Kidney (tissue), 14 donors: ENCODE data around the gene MARCKS. TPM values are rescaled to one million over a fixed set of nuclear protein-coding genes. Genes with fewer than 3 reads are reported as not detected.
A peak's percentile ranks its signal among the peaks of the same experiment; 100 is the strongest.

Experiments used
- DNase-seq, 5 donors: peaks; one replicate each; pipeline ENCODE4 v3.0.0-alpha.2; 2013 to 2020
- FAIRE-seq: peaks from 2 replicates; lab custom pipeline; 2012; peaks lifted over from hg19 to GRCh38; lab: Jason Lieb, UNC
- H3K27ac ChIP-seq, 2 donors: one replicate each; pipeline ENCODE4 v1.7.0; 2013; ENCODE audit warnings: low read depth in 2 of 2, low read length in 2 of 2, inconsistent platforms in 1 of 2
- H3K27me3 ChIP-seq: one replicate; pipeline ENCODE4 v1.7.1; 2013; ENCODE audit warnings: low read length, inconsistent platforms; ENCODE audit not compliant: control insufficient read depth, insufficient read depth
- H3K36me3 ChIP-seq, 3 donors: one replicate each; pipeline versions ENCODE4 v1.7.0 to v1.7.1; 2013; ENCODE audit warnings: low read length in 3 of 3, control low read depth in 1 of 3, inconsistent platforms in 1 of 3; ENCODE audit not compliant: insufficient read depth in 3 of 3, control insufficient read depth in 2 of 3
- H3K4me1 ChIP-seq, 3 donors: one replicate each; pipeline versions ENCODE4 v1.7.0 to v1.7.1; 2013; ENCODE audit warnings: low read length in 3 of 3, inconsistent platforms in 1 of 3, low read depth in 1 of 3; ENCODE audit not compliant: control insufficient read depth in 2 of 3, insufficient read depth in 2 of 3
- H3K4me3 ChIP-seq, 3 donors: one replicate each; pipeline versions ENCODE4 v1.7.0 to v1.8.1; 2013; ENCODE audit warnings: low read length in 3 of 3, control low read depth in 1 of 3, inconsistent platforms in 1 of 3
- H3K9ac ChIP-seq, 3 donors: one replicate each; pipeline versions ENCODE4 v1.7.0 to v1.7.1; 2013; ENCODE audit warnings: low read length in 3 of 3, control low read depth in 1 of 3, inconsistent platforms in 1 of 3
- H3K9me3 ChIP-seq, 3 donors: one replicate each; pipeline versions ENCODE4 v1.7.0 to v1.7.1; 2013; ENCODE audit warnings: low read length in 3 of 3, control low read depth in 1 of 3, inconsistent platforms in 1 of 3; ENCODE audit not compliant: control insufficient read depth in 2 of 3, insufficient read depth in 1 of 3
- intact Hi-C: fragments of 100-400 bp; cut with DNase I; formaldehyde crosslinking; loops from one replicate; pipeline ENCODE4 v1.11.1; 2022
- polyA plus RNA-seq: library from polyadenylated mRNA; stranded (reverse); fragments of 350-450 nt; fragmentation: Illumina TruSeq; extraction: RNeasy Lipid Tissue Mini Kit (QIAGEN cat#74804); gene quantifications from one replicate; pipeline ENCODE4 v1.2.3, GENCODE V29; 2014; ENCODE audit warnings: low read depth, low replicate concordance; ENCODE audit not compliant: insufficient read depth
- total RNA-seq: library from RNA; stranded (reverse); fragmentation: NEBNext Ultra II Directional; extraction: Animal tissue kit (Norgen Biotek cat#: 25700); gene quantifications from one replicate; pipeline ENCODE4 v1.2.1, GENCODE V29; 2021
- TF ChIP-seq, protein P1 (sequence below): IDR thresholded peaks from 3 replicates; pipeline ENCODE4 v1.5.1; 2012; ENCODE audit warnings: mild to moderate bottlenecking, moderate library complexity, borderline replicate concordance; ENCODE audit not compliant: insufficient read depth; ENCODE audit errors: extremely low read depth
- donor health status: control.
- donor health status: control.
- donor health status: control.
- donor health status: control.
- donor health status: control.
- donor health status: DM: yes; HTN: yes; CAD: no.
- donor health status: Normal renal cell carcinoma (clear cell type).

The MARCKS gene
- total and polyA plus RNA-seq, 2 donors from 2014 or later, result 14.0 to 61.9 TPM

DNA sequence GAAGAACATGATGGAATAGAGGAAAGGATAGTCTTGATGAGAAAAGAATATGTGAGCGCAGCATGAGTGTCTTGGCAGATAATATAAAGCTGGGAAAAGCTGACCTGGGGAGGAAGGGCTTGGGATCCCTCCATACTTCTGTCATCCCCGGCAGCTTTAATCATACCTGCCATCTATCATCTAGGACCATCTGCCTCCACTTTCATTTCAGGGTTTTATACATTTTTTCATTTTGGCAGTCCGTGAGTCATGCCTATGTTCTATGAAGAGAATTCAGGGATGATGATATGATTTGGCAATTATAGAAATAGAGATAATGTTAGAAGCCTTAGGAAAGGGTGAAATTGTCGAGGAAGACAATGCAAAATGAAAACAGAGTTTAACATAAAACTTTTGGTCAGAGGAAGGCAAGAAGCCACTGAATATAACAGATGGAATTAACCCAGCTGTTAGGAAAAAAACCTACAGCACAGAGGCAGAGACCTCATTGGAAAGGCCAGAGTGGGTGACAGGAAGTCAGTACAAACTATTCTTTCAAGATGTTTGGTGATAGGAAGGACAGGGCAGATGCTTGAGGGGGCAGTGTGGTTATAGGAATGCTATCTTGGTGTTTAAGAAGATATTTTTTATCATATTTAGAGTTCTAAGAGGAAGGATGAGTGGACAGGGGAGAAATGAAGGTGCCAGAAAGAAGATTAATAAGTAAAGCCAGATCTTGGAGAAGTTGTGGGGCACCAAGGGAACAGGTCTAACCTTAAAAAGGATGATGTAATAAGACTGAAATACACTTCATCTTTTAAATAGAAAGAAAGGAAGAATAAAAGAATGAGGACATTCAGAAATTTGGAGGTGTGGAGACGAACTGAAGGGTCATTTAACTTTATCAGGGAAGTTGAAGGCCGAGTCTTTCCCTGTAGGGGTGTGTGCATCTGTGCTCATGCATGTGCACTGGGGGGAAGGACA is 37.8 kb downstream of the MARCKS start:
- intact Hi-C loops, result no loop called here
- FAIRE-seq, result no peak
- Histone ChIP-seq H3K36me3 (no peaks in the 10 kb centered on the region), H3K27me3 (no peaks in the 10 kb centered on the region), H3K4me3 (no peak overlapping the region), H3K9ac (no peak overlapping the region), H3K4me1 (no peaks in the 10 kb centered on the region), H3K27ac (no peak overlapping the region), H3K9me3 (no peaks in the 10 kb centered on the region)
- no peak for DNase-seq
- TF ChIP-seq, protein P1, sequence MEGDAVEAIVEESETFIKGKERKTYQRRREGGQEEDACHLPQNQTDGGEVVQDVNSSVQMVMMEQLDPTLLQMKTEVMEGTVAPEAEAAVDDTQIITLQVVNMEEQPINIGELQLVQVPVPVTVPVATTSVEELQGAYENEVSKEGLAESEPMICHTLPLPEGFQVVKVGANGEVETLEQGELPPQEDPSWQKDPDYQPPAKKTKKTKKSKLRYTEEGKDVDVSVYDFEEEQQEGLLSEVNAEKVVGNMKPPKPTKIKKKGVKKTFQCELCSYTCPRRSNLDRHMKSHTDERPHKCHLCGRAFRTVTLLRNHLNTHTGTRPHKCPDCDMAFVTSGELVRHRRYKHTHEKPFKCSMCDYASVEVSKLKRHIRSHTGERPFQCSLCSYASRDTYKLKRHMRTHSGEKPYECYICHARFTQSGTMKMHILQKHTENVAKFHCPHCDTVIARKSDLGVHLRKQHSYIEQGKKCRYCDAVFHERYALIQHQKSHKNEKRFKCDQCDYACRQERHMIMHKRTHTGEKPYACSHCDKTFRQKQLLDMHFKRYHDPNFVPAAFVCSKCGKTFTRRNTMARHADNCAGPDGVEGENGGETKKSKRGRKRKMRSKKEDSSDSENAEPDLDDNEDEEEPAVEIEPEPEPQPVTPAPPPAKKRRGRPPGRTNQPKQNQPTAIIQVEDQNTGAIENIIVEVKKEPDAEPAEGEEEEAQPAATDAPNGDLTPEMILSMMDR, result no peak

DNA sequence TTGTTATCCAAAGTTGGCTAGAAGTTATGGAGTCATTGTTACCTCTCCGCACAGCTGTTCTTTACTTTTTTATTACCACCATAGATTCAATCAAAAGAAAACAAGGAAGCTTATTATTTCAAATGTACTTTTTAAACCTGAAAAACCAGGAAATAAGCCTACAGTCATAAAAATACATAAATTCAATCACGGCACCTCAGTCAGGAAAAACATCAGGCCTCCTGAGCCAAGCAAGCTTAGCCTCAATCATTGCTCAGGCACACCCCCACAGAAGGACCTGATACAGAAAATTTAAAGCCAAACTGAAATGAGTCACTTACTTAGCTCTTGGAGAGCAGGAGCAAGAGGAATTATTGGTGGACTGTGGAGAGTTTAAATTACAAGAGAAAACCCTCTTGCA is 44.3 kb downstream of the MARCKS start:
- Histone ChIP-seq H3K9ac (no peak overlapping the region), H3K36me3 (no peaks in the 10 kb centered on the region), H3K4me1 (peaks cover 0 to 2% (median 0%) of the 10 kb centered on the region in 3 donors), H3K27ac (no peak overlapping the region), H3K27me3 (no peaks in the 10 kb centered on the region), H3K4me3 (no peak overlapping the region), H3K9me3 (no peaks in the 10 kb centered on the region)
- peak in 1 of 5 donors; percentile 22 for DNase-seq
- no peak for FAIRE-seq
- TF ChIP-seq, protein P1, result no peak
- intact Hi-C loops, result no loop called here

DNA sequence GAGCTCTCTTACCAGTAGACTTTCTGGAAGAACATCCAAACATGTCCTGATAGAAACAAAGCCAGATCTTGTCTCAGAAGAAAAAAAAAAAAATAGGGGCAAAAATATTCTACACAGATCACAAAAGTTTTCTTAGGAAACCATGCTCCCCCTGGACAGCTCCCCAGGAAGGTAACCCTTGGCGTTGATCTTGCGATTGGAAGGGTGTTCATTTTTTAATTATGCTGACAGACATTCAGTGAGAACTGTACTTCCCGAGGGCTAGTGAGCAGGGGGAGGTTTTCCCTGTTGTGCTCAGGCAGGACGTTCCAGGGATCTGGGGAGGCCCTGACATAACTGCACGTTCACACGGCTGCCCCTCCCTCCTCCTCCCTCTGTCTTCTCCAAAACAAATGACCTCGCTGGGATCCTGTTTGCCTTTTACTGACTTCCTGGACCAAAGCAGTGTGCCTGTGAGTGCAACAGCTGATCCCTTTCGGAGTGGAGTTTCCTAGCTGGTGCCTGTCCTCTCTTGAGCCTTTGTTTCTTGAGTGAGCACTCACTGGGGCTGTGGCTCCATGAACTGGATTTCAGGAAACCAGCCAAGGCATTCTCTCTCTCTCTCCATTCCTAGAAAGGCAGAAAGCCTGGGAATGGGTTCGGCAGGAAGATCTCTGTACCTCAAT is 46.7 kb downstream of the MARCKS start:
- FAIRE-seq (no peak), DNase-seq (peak; percentile 65 to 87 (median 70))
- no peak overlapping the region for H3K4me3 ChIP-seq
- no peaks in the 10 kb centered on the region for H3K36me3 ChIP-seq
- no peak overlapping the region for H3K9ac ChIP-seq
- H3K27ac ChIP-seq, result peak overlapping the region; percentile 29 to 38
- H3K9me3 ChIP-seq, result no peaks in the 10 kb centered on the region
- TF ChIP-seq, protein P1, result no peak
- H3K4me1 ChIP-seq, result peaks cover 0 to 2% (median 0%) of the 10 kb centered on the region in 3 donors
- no peaks in the 10 kb centered on the region for H3K27me3 ChIP-seq
- intact Hi-C loops, result no loop called here
